Neural cell (in vitro differentiated cells): ENCODE measurements around the gene TBL1X. TPM values are rescaled to one million over a fixed set of nuclear protein-coding genes. Genes with fewer than 3 reads are reported as not detected.

ENCODE experiments used
- H2AFZ ChIP-seq: fragments of 200-600, 300-800 bp; sonication (generic), shearing (Covaris generic); 2 replicates; pipeline ENCODE4 v1.6.0; 2014; ENCODE audit warnings: low read depth, mild to moderate bottlenecking, antibody characterized with exemption, low read length, moderate library complexity
- H3F3A ChIP-seq: fragments of 200-600 bp; shearing (Covaris generic); 2 replicates; pipeline ENCODE4 v1.6.1; 2016; ENCODE audit warnings: mild to moderate bottlenecking, moderate library complexity, mixed read lengths, antibody characterized with exemption, low read length; ENCODE audit not compliant: insufficient read depth, poor library complexity, severe bottlenecking
- H3K27ac ChIP-seq: fragments of 200-600, 300-800 bp; sonication (generic), shearing (Covaris generic); 2 replicates; pipeline ENCODE4 v1.5.1; 2014; ENCODE audit warnings: mild to moderate bottlenecking, low read length, moderate library complexity
- H3K27me3 ChIP-seq: fragments of 300-800, 200-600 bp; sonication (generic), shearing (Covaris generic); 2 replicates; pipeline ENCODE4 v1.6.0; 2014; ENCODE audit warnings: mild to moderate bottlenecking, low read depth, low read length, moderate library complexity; ENCODE audit not compliant: insufficient read depth
- H3K36me3 ChIP-seq: fragments of 300-800, 200-600 bp; sonication (generic), shearing (Covaris generic); 2 replicates; pipeline ENCODE4 v1.5.1; 2014; ENCODE audit warnings: mild to moderate bottlenecking, antibody characterized with exemption, low read length, moderate library complexity; ENCODE audit not compliant: insufficient read depth
- H3K4me2 ChIP-seq: fragments of 300-800, 200-600 bp; sonication (generic), shearing (Covaris generic); 2 replicates; pipeline ENCODE4 v1.6.0; 2014; ENCODE audit warnings: mild to moderate bottlenecking, low read length
- H3K4me3 ChIP-seq: fragments of 300-800, 200-600 bp; sonication (generic), shearing (Covaris generic); 2 replicates; pipeline ENCODE4 v1.5.1; 2014; ENCODE audit warnings: mild to moderate bottlenecking, low read length, moderate library complexity
- H3K79me2 ChIP-seq: fragments of 200-600 bp; shearing (Covaris generic); replicated peaks from 2 replicates; pipeline ENCODE4 v1.6.0; 2014; ENCODE audit warnings: mild to moderate bottlenecking, low read length, moderate library complexity; ENCODE audit not compliant: insufficient read depth
- H3K9ac ChIP-seq: fragments of 300-800, 200-600 bp; sonication (generic), shearing (Covaris generic); 2 replicates; pipeline ENCODE4 v1.6.1; 2016; ENCODE audit warnings: mild to moderate bottlenecking, low read length, mixed read lengths
- H3K9me2 ChIP-seq: fragments of 200-600 bp; shearing (Covaris generic); 2 replicates; pipeline ENCODE4 v1.6.1; 2016; ENCODE audit warnings: mild to moderate bottlenecking, low read length, mixed read lengths; ENCODE audit not compliant: insufficient read depth
- H3K9me3 ChIP-seq: fragments of 200-600, 300-800 bp; sonication (generic), shearing (Covaris generic); 2 replicates; pipeline ENCODE4 v1.6.1; 2016; ENCODE audit warnings: mild to moderate bottlenecking, mixed run types, low read length, moderate library complexity, mixed read lengths
- H4K20me1 ChIP-seq: fragments of 200-600 bp; shearing (Covaris generic); 2 replicates; pipeline ENCODE4 v1.6.1; 2016; ENCODE audit warnings: mild to moderate bottlenecking, mixed run types; ENCODE audit not compliant: insufficient read depth
- EP300 ChIP-seq: fragments of 450-650 bp; conservative IDR thresholded peaks from 2 replicates; pipeline ENCODE4 v1.6.1; 2014; ENCODE audit warnings: antibody characterized with exemption, mild to moderate bottlenecking, moderate library complexity; ENCODE audit not compliant: poor library complexity, severe bottlenecking
- EZH2 ChIP-seq: fragments of 200-600, 300-800 bp; shearing (Covaris generic), sonication (generic); IDR thresholded peaks from 2 replicates; pipeline ENCODE4 v1.6.1; 2014; ENCODE audit warnings: antibody characterized with exemption, low read length, borderline replicate concordance, mild to moderate bottlenecking; ENCODE audit not compliant: insufficient read depth, poor library complexity, severe bottlenecking
- MXI1 ChIP-seq: fragments of 450-650 bp; conservative IDR thresholded peaks from 2 replicates; pipeline ENCODE4 v1.6.1; 2014; ENCODE audit warnings: antibody characterized with exemption, mild to moderate bottlenecking; ENCODE audit not compliant: poor library complexity, severe bottlenecking
- POLR2AphosphoS5 ChIP-seq: IDR thresholded peaks from 2 replicates; pipeline ENCODE4 v1.6.1; 2012
- RAD21 ChIP-seq: fragments of 450-650 bp; conservative IDR thresholded peaks from 2 replicates; pipeline ENCODE4 v1.6.1; 2014; ENCODE audit warnings: antibody characterized with exemption, mild to moderate bottlenecking, moderate library complexity
- SMC3 ChIP-seq: fragments of 450-650 bp; conservative IDR thresholded peaks from 2 replicates; pipeline ENCODE4 v1.6.1; 2014; ENCODE audit warnings: antibody characterized with exemption, mild to moderate bottlenecking, moderate library complexity; ENCODE audit not compliant: poor library complexity
- TAF1 ChIP-seq: IDR thresholded peaks from 2 replicates; pipeline ENCODE4 v1.6.1; 2012; ENCODE audit warnings: low read depth
- polyA plus RNA-seq: library from polyadenylated mRNA; depleted of rRNA; stranded (reverse); fragments of >200 nt; gene quantifications from 2 replicates; pipeline ENCODE4 v1.2.3, GENCODE V29; 2014
- TF ChIP-seq, protein P1 (sequence below): IDR thresholded peaks from 2 replicates; pipeline ENCODE4 v1.6.1; 2012; ENCODE audit warnings: borderline replicate concordance
- TF ChIP-seq, protein P2 (sequence below): fragments of 450-650 bp; IDR thresholded peaks from 2 replicates; pipeline ENCODE4 v1.5.1; 2014; ENCODE audit warnings: antibody characterized with exemption, mild to moderate bottlenecking, moderate library complexity; ENCODE audit not compliant: poor library complexity, severe bottlenecking

Gene TBL1X
- polyA plus RNA-seq, 1 donor from 2014 or later: 2.2 TPM

DNA sequence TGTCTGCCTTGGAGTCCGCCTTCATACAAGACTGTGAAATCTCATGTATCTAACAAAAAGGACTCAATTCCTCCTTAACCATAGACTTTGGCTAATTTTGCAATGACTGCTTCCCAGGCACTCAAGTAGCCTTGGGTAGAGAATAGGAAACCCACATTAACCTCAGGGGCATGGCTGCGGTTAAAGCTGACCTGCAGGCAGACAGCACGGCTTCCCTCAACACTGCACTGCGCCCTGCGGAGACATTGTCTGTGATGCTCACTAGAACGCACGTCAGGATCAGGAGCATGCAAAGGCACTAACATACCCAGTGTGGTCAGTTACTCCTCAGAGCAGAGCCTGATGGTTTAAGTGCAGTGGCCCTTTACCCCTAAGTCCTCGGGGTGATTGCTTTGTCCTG is 311.1 kb downstream of the TBL1X start:
- no peak overlapping the region for H3K27ac ChIP-seq
- H3K36me3 ChIP-seq: no peaks in the 10 kb centered on the region
- H3K9ac ChIP-seq: no peak overlapping the region
- H4K20me1 ChIP-seq: no peaks in the 10 kb centered on the region
- H2AFZ ChIP-seq: no peak overlapping the region
- TF ChIP-seq POLR2AphosphoS5 (no peak), MXI1 (no peak)
- TF ChIP-seq, protein P1, sequence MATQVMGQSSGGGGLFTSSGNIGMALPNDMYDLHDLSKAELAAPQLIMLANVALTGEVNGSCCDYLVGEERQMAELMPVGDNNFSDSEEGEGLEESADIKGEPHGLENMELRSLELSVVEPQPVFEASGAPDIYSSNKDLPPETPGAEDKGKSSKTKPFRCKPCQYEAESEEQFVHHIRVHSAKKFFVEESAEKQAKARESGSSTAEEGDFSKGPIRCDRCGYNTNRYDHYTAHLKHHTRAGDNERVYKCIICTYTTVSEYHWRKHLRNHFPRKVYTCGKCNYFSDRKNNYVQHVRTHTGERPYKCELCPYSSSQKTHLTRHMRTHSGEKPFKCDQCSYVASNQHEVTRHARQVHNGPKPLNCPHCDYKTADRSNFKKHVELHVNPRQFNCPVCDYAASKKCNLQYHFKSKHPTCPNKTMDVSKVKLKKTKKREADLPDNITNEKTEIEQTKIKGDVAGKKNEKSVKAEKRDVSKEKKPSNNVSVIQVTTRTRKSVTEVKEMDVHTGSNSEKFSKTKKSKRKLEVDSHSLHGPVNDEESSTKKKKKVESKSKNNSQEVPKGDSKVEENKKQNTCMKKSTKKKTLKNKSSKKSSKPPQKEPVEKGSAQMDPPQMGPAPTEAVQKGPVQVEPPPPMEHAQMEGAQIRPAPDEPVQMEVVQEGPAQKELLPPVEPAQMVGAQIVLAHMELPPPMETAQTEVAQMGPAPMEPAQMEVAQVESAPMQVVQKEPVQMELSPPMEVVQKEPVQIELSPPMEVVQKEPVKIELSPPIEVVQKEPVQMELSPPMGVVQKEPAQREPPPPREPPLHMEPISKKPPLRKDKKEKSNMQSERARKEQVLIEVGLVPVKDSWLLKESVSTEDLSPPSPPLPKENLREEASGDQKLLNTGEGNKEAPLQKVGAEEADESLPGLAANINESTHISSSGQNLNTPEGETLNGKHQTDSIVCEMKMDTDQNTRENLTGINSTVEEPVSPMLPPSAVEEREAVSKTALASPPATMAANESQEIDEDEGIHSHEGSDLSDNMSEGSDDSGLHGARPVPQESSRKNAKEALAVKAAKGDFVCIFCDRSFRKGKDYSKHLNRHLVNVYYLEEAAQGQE: no peak
- H3K79me2 ChIP-seq: no peaks in the 10 kb centered on the region
- no peaks in the 10 kb centered on the region for H3F3A ChIP-seq
- H3K4me3 ChIP-seq: no peak overlapping the region
- no peaks in the 10 kb centered on the region for H3K9me2 ChIP-seq
- H3K4me2 ChIP-seq: no peak overlapping the region
- no peaks in the 10 kb centered on the region for H3K27me3 ChIP-seq
- no peaks in the 10 kb centered on the region for H3K9me3 ChIP-seq

DNA sequence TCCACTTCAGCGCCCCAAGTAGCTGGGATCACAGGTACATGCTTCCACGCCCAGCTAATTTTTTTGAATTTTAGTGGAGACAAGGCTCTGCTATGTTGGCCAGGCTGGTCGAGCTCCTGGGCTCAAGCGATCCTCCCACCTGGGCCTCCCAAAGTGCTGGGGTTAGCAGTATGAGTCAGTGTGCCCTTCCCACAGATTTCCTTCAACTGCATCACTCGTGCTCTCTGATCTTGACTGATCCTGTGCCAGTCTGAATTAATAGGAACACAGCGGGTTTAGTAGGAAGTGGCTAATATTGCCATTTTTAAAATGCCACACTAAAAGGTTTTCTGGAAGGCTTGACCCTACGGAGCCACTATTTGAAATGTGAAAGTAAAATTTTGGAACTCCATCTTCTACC is 317.1 kb downstream of the TBL1X start:
- H4K20me1 ChIP-seq: no peaks in the 10 kb centered on the region
- no peaks in the 10 kb centered on the region for H3K9me2 ChIP-seq
- no peak overlapping the region for H3K27ac ChIP-seq
- no peaks in the 10 kb centered on the region for H3K27me3 ChIP-seq
- TF ChIP-seq POLR2AphosphoS5 (no peak), RAD21 (no peak), SMC3 (no peak), EP300 (no peak), TAF1 (no peak), MXI1 (no peak), EZH2 (no peak)
- TF ChIP-seq, protein P1: no peak
- TF ChIP-seq, protein P2, sequence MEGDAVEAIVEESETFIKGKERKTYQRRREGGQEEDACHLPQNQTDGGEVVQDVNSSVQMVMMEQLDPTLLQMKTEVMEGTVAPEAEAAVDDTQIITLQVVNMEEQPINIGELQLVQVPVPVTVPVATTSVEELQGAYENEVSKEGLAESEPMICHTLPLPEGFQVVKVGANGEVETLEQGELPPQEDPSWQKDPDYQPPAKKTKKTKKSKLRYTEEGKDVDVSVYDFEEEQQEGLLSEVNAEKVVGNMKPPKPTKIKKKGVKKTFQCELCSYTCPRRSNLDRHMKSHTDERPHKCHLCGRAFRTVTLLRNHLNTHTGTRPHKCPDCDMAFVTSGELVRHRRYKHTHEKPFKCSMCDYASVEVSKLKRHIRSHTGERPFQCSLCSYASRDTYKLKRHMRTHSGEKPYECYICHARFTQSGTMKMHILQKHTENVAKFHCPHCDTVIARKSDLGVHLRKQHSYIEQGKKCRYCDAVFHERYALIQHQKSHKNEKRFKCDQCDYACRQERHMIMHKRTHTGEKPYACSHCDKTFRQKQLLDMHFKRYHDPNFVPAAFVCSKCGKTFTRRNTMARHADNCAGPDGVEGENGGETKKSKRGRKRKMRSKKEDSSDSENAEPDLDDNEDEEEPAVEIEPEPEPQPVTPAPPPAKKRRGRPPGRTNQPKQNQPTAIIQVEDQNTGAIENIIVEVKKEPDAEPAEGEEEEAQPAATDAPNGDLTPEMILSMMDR: no peak
- no peaks in the 10 kb centered on the region for H3K36me3 ChIP-seq
- no peaks in the 10 kb centered on the region for H3K9me3 ChIP-seq
- no peak overlapping the region for H3K4me3 ChIP-seq
- H3K79me2 ChIP-seq: no peaks in the 10 kb centered on the region
- no peak overlapping the region for H3K9ac ChIP-seq
- H2AFZ ChIP-seq: no peak overlapping the region
- H3F3A ChIP-seq: no peaks in the 10 kb centered on the region
- H3K4me2 ChIP-seq: no peak overlapping the region
